GM19467 (cell line): Measurements from ENCODE around the gene PTH2.

ENCODE experiments used
- ATAC-seq: cut with Tn5 transposase; IDR thresholded peaks from one replicate; pipeline ENCODE4 v1.9.1; 2021; ENCODE audit warnings: mild to moderate bottlenecking, moderate library complexity; ENCODE audit not compliant: unreplicated experiment

The PTH2 gene

GRCh38 chr19:49415102-49415809 lies 8.0 kb downstream of the PTH2 start:
- no peak for ATAC-seq

GRCh38 chr19:49414256-49414655 lies 9.0 kb downstream of the PTH2 start:
- no peak for ATAC-seq

GRCh38 chr19:49413348-49413747 lies 9.9 kb downstream of the PTH2 start:
- no peak for ATAC-seq

GRCh38 chr19:49411681-49412326 lies 11.4 kb downstream of the PTH2 start:
- no peak for ATAC-seq

GRCh38 chr19:49409441-49410029 lies 13.7 kb downstream of the PTH2 start:
- ATAC-seq: no peak

GRCh38 chr19:49408816-49409440 lies 14.3 kb downstream of the PTH2 start:
- no peak for ATAC-seq

GRCh38 chr19:49407482-49408015 lies 15.7 kb downstream of the PTH2 start:
- ATAC-seq: no peak

- ATAC-seq: no peak
Observed at GRCh38 chr19:49407079-49407478, 16.2 kb downstream of the PTH2 start.

GRCh38 chr19:49403404-49404187 lies 19.6 kb downstream of the PTH2 start:
- no peak for ATAC-seq

- no peak for ATAC-seq
Observed at GRCh38 chr19:49400029-49400428, 23.2 kb downstream of the PTH2 start.

- no peak for ATAC-seq
Observed at GRCh38 chr19:49398931-49399330, 24.3 kb downstream of the PTH2 start.

- no peak for ATAC-seq
Observed at GRCh38 chr19:49398001-49398615, 25.1 kb downstream of the PTH2 start.

- no peak for ATAC-seq
Observed at GRCh38 chr19:49396738-49397505, 26.3 kb downstream of the PTH2 start.

- ATAC-seq: no peak
Observed at GRCh38 chr19:49395581-49396407, 27.4 kb downstream of the PTH2 start.

GRCh38 chr19:49393881-49394280 lies 29.4 kb downstream of the PTH2 start:
- ATAC-seq: no peak

GRCh38 chr19:49391581-49392399 lies 31.5 kb downstream of the PTH2 start:
- no peak for ATAC-seq

- no peak for ATAC-seq
Observed at GRCh38 chr19:49390929-49391359, 32.3 kb downstream of the PTH2 start.
